ENCODE measurements around the gene FBXO3. TPM values are rescaled to one million over a fixed set of nuclear protein-coding genes. Genes with fewer than 3 reads are reported as not detected.
A peak's percentile ranks its signal among the peaks of the same experiment; 100 is the strongest.

The FBXO3 gene
- total and polyA plus RNA-seq, 2 of the 8 experiments (the other 6 are each of a cell fraction or from before 2014, with no cell fraction given): 15.9 to 25.7 TPM

DNA sequence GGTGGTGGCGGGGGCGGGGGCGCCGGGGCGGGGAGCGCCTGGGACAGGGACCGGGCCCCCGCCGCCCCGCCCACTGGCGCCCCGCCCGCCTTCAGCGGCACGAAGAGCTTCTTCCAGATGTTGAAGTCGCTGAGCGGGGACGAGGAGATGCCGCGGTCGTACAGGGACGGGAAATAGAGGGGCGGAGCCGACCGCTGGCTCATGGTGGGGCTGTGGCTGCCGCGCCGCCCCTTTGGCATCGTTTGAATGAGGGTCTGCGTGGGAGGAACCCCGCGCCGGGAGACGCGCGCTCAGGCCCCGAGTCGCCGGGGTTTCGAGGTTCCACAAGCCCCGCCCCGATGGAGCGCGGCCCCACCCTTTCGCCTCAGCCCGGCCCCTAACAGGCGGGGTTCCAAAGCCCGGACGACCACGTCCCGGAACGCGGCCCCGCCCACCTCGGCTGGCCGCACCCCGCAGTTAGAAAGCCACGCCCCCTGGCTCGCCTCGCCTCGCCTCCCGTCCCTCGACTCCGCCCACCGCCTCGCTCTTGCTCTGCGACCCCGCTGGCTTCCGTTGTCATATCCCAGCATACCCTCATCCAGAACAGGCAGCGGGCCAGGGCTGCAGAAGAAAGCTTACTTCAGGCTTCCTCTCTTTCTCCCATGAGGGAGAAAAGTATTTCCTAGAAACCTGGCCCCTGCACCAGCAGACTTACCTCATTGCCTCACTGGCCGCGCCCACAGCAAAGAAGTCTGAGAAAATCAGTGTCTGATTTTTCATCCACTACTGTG, 73.6 kb downstream of the FBXO3 start, which contains the start of gene C11orf91 (continued):
- TF ChIP-seq RNF2 (IDR thresholded peaks at IDR 0.05; ENCODE audit: borderline replicate concordance, low read depth, low read length, missing control alignments, poor library complexity, severe bottlenecking) (no peak), SIRT6 (IDR thresholded peaks at IDR 0.05; ENCODE audit: low read length) (no peak), CREB1 (IDR thresholded peaks at IDR 0.05) (peak; percentile 45; the same call in 1 of the 2 replicates)

Measured in H1 (cell line).